ENCODE measurements around the gene SPATA4. TPM values are rescaled to one million over a fixed set of nuclear protein-coding genes. Genes with fewer than 3 reads are reported as not detected.
A peak's percentile ranks its signal among the peaks of the same experiment; 100 is the strongest.

Gene SPATA4
- total and polyA plus RNA-seq, 2 donors from 2014 or later = 0.82 to 1.2 TPM

DNA sequence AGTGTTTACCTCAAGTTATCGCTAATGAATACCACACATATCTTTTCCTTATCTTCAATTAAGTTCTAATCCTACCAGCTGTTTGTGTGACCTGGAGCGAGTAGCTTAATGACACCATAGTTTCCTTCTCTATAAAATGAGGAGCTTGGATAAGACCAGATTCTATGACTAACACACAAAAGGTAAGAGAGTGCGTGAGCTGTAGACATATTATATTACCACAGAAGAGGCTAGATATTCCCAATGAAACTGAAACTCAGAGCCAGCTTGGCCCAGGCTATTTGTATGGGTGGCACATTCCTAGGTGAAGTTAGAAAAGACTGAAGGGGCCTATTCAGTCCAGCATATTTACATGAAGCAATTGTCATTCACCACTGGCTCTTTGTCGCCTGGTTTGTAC is 43.4 kb upstream of the SPATA4 start:
- intact Hi-C loops (cut with DNase I) = no loop called here
- H3K4me3 ChIP-seq (ENCODE audit: low read length in 3 of 3) = no peak overlapping the region

DNA sequence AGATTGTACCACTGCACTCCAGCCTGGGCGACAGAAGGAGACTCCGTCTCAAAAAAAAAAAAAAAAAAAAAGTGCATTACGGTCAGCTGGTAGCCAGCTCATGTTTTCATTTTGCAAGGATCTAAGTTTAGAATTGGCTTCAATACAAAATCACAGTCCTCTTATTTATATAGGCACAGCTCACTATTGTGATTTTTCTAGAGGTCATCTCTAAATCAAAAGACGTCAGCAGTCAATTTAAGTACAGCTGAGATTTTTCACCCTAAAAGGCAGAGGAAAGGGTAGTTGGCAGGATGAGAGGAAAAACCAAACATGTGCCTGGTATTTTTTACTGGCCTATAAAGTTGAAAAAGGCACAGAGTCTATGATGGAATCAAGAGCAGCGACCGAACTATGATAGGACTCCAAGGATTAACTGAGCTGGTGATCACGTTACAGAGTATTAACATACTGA is 42.8 kb upstream of the SPATA4 start:
- DNase-seq (peak in 2 of 5 donors; percentile 36 to 63), FAIRE-seq (no peak)
- Histone ChIP-seq H3K4me1 (ENCODE audit: control insufficient read depth in 2 of 3, insufficient read depth in 2 of 3, low read depth in 1 of 3, low read length in 3 of 3) (no peaks in the 10 kb centered on the region), H3K9ac (ENCODE audit: low read length in 3 of 3) (no peak overlapping the region), H3K4me3 (ENCODE audit: low read length in 3 of 3) (no peak overlapping the region), H3K27ac (ENCODE audit: low read depth in 2 of 2, low read length in 2 of 2) (peak overlapping the region in 1 of 2 donors; percentile 15), H3K36me3 (ENCODE audit: control insufficient read depth in 2 of 3, insufficient read depth in 3 of 3, low read length in 3 of 3) (no peaks in the 10 kb centered on the region), H3K9me3 (ENCODE audit: control insufficient read depth in 2 of 3, insufficient read depth in 1 of 3, low read length in 3 of 3) (no peaks in the 10 kb centered on the region), H3K27me3 (ENCODE audit: control insufficient read depth, insufficient read depth, low read length) (no peaks in the 10 kb centered on the region)
- TF ChIP-seq, protein P1, sequence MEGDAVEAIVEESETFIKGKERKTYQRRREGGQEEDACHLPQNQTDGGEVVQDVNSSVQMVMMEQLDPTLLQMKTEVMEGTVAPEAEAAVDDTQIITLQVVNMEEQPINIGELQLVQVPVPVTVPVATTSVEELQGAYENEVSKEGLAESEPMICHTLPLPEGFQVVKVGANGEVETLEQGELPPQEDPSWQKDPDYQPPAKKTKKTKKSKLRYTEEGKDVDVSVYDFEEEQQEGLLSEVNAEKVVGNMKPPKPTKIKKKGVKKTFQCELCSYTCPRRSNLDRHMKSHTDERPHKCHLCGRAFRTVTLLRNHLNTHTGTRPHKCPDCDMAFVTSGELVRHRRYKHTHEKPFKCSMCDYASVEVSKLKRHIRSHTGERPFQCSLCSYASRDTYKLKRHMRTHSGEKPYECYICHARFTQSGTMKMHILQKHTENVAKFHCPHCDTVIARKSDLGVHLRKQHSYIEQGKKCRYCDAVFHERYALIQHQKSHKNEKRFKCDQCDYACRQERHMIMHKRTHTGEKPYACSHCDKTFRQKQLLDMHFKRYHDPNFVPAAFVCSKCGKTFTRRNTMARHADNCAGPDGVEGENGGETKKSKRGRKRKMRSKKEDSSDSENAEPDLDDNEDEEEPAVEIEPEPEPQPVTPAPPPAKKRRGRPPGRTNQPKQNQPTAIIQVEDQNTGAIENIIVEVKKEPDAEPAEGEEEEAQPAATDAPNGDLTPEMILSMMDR (IDR thresholded peaks at IDR 0.05; ENCODE audit: borderline replicate concordance, extremely low read depth, insufficient read depth) = no peak
- intact Hi-C loops (cut with DNase I) = no loop called here

More for the DNA sequence above, 43.4 kb upstream of the SPATA4 start:
- Histone ChIP-seq H3K27ac (ENCODE audit: low read depth in 2 of 2, low read length in 2 of 2) (peak overlapping the region; percentile 5 to 15), H3K27me3 (ENCODE audit: control insufficient read depth, insufficient read depth, low read length) (no peaks in the 10 kb centered on the region), H3K4me1 (ENCODE audit: control insufficient read depth in 2 of 3, insufficient read depth in 2 of 3, low read depth in 1 of 3, low read length in 3 of 3) (no peaks in the 10 kb centered on the region), H3K9ac (ENCODE audit: low read length in 3 of 3) (no peak overlapping the region), H3K9me3 (ENCODE audit: control insufficient read depth in 2 of 3, insufficient read depth in 1 of 3, low read length in 3 of 3) (no peaks in the 10 kb centered on the region), H3K36me3 (ENCODE audit: control insufficient read depth in 2 of 3, insufficient read depth in 3 of 3, low read length in 3 of 3) (no peaks in the 10 kb centered on the region)
- FAIRE-seq (no peak), DNase-seq (no peak)
- TF ChIP-seq, protein P1 (IDR thresholded peaks at IDR 0.05; ENCODE audit: borderline replicate concordance, extremely low read depth, insufficient read depth) = no peak

DNA sequence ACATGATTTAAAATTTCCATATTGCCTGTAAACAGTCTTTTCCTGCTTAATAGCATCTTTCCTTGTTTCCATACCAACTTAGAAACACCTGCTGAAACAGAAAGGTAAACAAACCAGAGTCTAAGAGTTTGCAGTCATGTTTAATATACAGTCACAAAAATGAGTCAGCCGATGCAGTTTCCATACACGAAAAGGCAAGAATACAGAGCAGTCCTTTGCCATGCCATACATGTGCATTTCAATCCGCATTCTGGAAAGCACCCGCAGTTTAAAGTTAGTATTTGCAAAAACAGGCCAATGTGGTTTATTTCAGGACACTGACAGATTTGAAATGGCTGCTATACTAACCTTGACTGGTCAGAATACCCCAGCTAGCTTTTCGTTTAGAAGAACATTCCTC is 41.6 kb upstream of the SPATA4 start:
- Histone ChIP-seq H3K9ac (ENCODE audit: low read length in 3 of 3) (no peak overlapping the region), H3K36me3 (ENCODE audit: control insufficient read depth in 2 of 3, insufficient read depth in 3 of 3, low read length in 3 of 3) (no peaks in the 10 kb centered on the region), H3K4me1 (ENCODE audit: control insufficient read depth in 2 of 3, insufficient read depth in 2 of 3, low read depth in 1 of 3, low read length in 3 of 3) (no peaks in the 10 kb centered on the region), H3K9me3 (ENCODE audit: control insufficient read depth in 2 of 3, insufficient read depth in 1 of 3, low read length in 3 of 3) (no peaks in the 10 kb centered on the region), H3K4me3 (ENCODE audit: low read length in 3 of 3) (peak overlapping the region in 1 of 3 donors; percentile 19), H3K27me3 (ENCODE audit: control insufficient read depth, insufficient read depth, low read length) (no peaks in the 10 kb centered on the region), H3K27ac (ENCODE audit: low read depth in 2 of 2, low read length in 2 of 2) (peak overlapping the region in 1 of 2 donors; percentile 23)
- intact Hi-C loops (cut with DNase I) = no loop called here
- FAIRE-seq (no peak), DNase-seq (peak in 1 of 5 donors; percentile 21)
- TF ChIP-seq, protein P1 (IDR thresholded peaks at IDR 0.05; ENCODE audit: borderline replicate concordance, extremely low read depth, insufficient read depth) = no peak

DNA sequence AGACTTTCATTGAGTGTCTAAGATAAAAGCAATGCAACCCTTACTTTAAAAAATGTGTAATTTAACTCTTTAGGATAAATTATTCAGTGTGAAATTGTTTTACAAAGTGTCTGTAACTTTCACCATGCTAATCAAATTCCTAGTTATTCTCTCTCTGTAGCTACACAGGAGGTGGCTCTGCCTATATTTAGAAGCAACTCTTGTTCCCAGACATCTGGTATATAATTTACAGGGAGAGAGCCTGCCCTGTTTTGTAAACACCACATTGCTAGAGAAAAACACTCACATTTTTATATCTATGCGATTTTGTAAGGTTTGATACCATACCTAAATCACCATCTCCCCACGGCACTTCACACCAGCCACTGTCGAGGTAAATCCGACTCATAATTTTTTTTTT is 35.5 kb upstream of the SPATA4 start:
- Histone ChIP-seq H3K4me3 (ENCODE audit: low read length in 3 of 3) (peak overlapping the region in 1 of 3 donors; percentile 10), H3K9ac (ENCODE audit: low read length in 3 of 3) (no peak overlapping the region), H3K9me3 (ENCODE audit: control insufficient read depth in 2 of 3, insufficient read depth in 1 of 3, low read length in 3 of 3) (no peaks in the 10 kb centered on the region), H3K27ac (ENCODE audit: low read depth in 2 of 2, low read length in 2 of 2) (no peak overlapping the region), H3K36me3 (ENCODE audit: control insufficient read depth in 2 of 3, insufficient read depth in 3 of 3, low read length in 3 of 3) (no peaks in the 10 kb centered on the region), H3K4me1 (ENCODE audit: control insufficient read depth in 2 of 3, insufficient read depth in 2 of 3, low read depth in 1 of 3, low read length in 3 of 3) (no peaks in the 10 kb centered on the region), H3K27me3 (ENCODE audit: control insufficient read depth, insufficient read depth, low read length) (no peaks in the 10 kb centered on the region)
- intact Hi-C loops (cut with DNase I) = no loop called here
- TF ChIP-seq, protein P1 (IDR thresholded peaks at IDR 0.05; ENCODE audit: borderline replicate concordance, extremely low read depth, insufficient read depth) = no peak
- FAIRE-seq (no peak), DNase-seq (peak in 1 of 5 donors; percentile 7)
